Fibroblast of the aortic adventitia (primary cell): Measurements from ENCODE around the gene PPP2R3A. TPM values are rescaled to one million over a fixed set of nuclear protein-coding genes. Genes with fewer than 3 reads are reported as not detected.
"Not testable (repeated sequence)": the region's sequence is repeated elsewhere in the genome, so short reads cannot be mapped to it uniquely, and the experiment has no call there.

ENCODE experiments used
- DNase-seq: peaks from one replicate; pipeline ENCODE4 v3.0.0-alpha.2; 2010; ENCODE audit warnings: low read depth
- H3K4me3 ChIP-seq: 2 replicates; pipeline ENCODE4 v1.5.1; 2011; ENCODE audit warnings: low read depth, mild to moderate bottlenecking, control low read depth, low read length, moderate library complexity
- CTCF ChIP-seq: IDR thresholded peaks from 2 replicates; pipeline ENCODE4 v1.5.1; 2011; ENCODE audit warnings: mild to moderate bottlenecking, low read length, control low read depth, inconsistent platforms; ENCODE audit not compliant: insufficient read depth
- total RNA-seq: library from RNA; depleted of rRNA; stranded (reverse); fragments of >200 nt; gene quantifications from 2 replicates; pipeline ENCODE4 v1.2.3, GENCODE V29; 2012; ENCODE audit warnings: low replicate concordance

Gene PPP2R3A
- total RNA-seq, 1 donor, result 17.9 TPM

- no peak for DNase-seq
- TF ChIP-seq CTCF, result no peak
- H3K4me3 ChIP-seq, result no peak overlapping the region
These were observed 196.8 kb downstream of the PPP2R3A start for GRCh38 chr3:136162322-136162721.

DNA sequence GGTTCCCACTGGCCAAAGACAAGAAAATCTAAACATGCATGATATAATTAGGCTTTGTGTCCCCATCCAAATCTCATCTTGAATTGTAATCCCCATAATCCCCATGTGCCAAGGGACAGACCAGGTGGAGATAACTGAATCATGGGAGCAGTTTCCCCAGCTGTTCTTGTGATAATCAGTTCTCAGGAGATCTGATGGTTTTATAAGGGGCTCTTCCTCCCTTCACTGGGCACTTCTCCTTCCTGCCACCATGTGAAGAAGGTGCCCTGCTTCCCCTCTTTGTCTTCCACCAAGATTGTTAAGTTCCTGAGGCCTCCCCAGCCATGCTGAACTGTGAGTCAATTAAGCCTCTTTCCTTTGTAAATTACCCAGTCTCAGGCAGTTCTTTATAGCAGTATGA is 198.1 kb downstream of the PPP2R3A start:
- DNase-seq, H3K4me3 ChIP-seq: not testable (repeated sequence)

DNA sequence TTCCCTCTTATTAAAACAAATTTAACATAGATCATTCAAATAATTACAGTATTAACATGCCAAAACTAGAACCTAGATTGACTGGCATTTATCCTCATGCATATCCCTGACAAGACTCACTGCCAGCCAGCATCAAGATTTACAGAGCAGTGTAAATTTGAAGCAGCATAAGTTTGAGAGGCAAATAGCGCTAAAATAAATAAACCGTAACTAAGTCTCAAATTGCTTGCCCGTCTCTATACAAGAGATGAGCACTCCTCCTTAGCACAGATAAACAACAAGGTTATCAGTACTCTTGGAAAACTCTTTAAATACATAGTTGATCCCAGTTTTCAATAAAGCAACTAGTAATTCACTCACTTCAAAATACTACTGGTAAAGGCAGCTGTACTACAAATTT is 201.0 kb downstream of the PPP2R3A start:
- no peak overlapping the region for H3K4me3 ChIP-seq
- DNase-seq, result no peak
- no peak for TF ChIP-seq CTCF

- DNase-seq, result not testable (repeated sequence)
These were observed 202.7 kb downstream of the PPP2R3A start for GRCh38 chr3:136168236-136168635.

GRCh38 chr3:136171097-136171542 is 205.6 kb downstream of the PPP2R3A start:
- no peak for TF ChIP-seq CTCF
- peak; percentile 30 for DNase-seq
- no peak overlapping the region for H3K4me3 ChIP-seq

More at GRCh38 chr3:136168236-136168635, 202.7 kb downstream of the PPP2R3A start:
- H3K4me3 ChIP-seq, result not testable (repeated sequence)

DNA sequence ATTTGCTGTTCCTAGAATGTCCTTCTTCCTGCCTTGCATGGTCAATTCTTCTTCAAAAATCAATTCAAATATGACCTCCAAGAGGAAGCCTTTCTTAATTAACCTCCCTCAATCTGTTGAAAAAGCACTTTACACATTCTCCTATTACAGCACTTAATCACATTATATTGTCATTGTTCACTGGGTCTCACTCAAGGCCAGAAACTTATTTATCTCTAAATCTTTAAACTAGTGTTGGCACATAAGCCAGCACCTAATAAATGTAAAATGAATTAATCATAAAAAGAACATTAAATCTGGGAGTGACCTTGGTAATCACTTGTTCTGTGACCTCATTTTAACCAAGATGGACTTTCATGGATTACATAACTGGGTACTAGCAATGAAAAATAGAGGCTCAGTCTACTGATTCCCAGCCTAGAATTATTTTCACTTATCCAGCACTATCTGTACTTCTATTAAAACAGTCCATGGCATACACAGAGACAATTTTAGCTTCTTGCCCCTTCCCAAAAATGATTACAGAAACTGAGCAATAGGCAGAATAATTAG is 208.5 kb downstream of the PPP2R3A start:
- TF ChIP-seq CTCF, result no peak
- H3K4me3 ChIP-seq, result no peak overlapping the region
- no peak for DNase-seq

- no peak overlapping the region for H3K4me3 ChIP-seq
- no peak for DNase-seq
- no peak for TF ChIP-seq CTCF
These were observed 212.3 kb downstream of the PPP2R3A start for GRCh38 chr3:136177876-136178275.

- DNase-seq, result no peak
- TF ChIP-seq CTCF, result no peak
- H3K4me3 ChIP-seq, result no peak overlapping the region
These were observed 216.2 kb downstream of the PPP2R3A start for GRCh38 chr3:136181741-136182140.
